B cell (primary cell): Measurements from ENCODE around the gene BATF3. TPM values are rescaled to one million over a fixed set of nuclear protein-coding genes. Genes with fewer than 3 reads are reported as not detected.

Source experiments
- ATAC-seq: fragments of 200-7000 bp; cut with Tn5 transposase; one replicate; pipeline ENCODE4 v1.10.0; 2021; ENCODE audit warnings: low read depth, mild to moderate bottlenecking, moderate number of reproducible peaks, moderate library complexity
- CTCF ChIA-PET: fragments of 350-600 bp; sonication (Branson Sonifier 250); formaldehyde crosslinking; loops from one replicate; lab custom pipeline; 2021; ENCODE audit warnings: antibody characterized with exemption, inconsistent platforms; lab: Charles Lee
- POLR2A ChIA-PET: fragments of 350-600 bp; sonication (Branson Sonifier 250); formaldehyde crosslinking; loops from one replicate; lab custom pipeline; 2021; ENCODE audit warnings: antibody characterized with exemption; lab: Charles Lee
- DNase-seq: peaks from one replicate; pipeline ENCODE4 v3.0.0; 2013
- H2AFZ ChIP-seq: 2 replicates; pipeline ENCODE4 v1.6.1; 2012; ENCODE audit warnings: mild to moderate bottlenecking, low read depth, low read length; ENCODE audit not compliant: insufficient read depth, poor library complexity, severe bottlenecking
- H3K27ac ChIP-seq, 2 donors: 1 replicate in 1 of 2; 2 replicates in 1 of 2; pipeline ENCODE4 v1.5.1; 2012 to 2013; ENCODE audit warnings: low read length in 2 of 2, mild to moderate bottlenecking in 2 of 2, moderate library complexity in 1 of 2
- H3K27me3 ChIP-seq, 4 experiments: fragments of 200-600 bp in 1 of 4; sonication (generic) in 1 of 4; replicated peaks in 1 of 4; 1 replicate in 2 of 4; 2 replicates in 2 of 4; pipeline versions ENCODE4 v1.6.1 to v1.7.0; 2013 to 2016; ENCODE audit warnings: low read length in 3 of 4, mild to moderate bottlenecking in 2 of 4, mixed read lengths in 1 of 4, moderate library complexity in 1 of 4; ENCODE audit not compliant: insufficient read depth in 4 of 4, control insufficient read depth in 3 of 4; ENCODE audit errors: control extremely low read depth in 1 of 4
- H3K36me3 ChIP-seq, 2 experiments: replicated peaks in 1 of 2; 1 replicate in 1 of 2; 2 replicates in 1 of 2; pipeline versions ENCODE4 v1.6.1 to v1.7.1; 2013; ENCODE audit warnings: low read length in 1 of 2; ENCODE audit not compliant: insufficient read depth in 2 of 2, control insufficient read depth in 1 of 2; ENCODE audit errors: control extremely low read depth in 1 of 2, extremely low read depth in 1 of 2
- H3K4me1 ChIP-seq, 2 donors: fragments of 200-600 bp in 1 of 2; sonication (generic) in 1 of 2; 1 replicate in 1 of 2; 2 replicates in 1 of 2; pipeline versions ENCODE4 v1.5.1 to v1.6.1; 2013 to 2017; ENCODE audit warnings: low read length in 2 of 2; ENCODE audit not compliant: control insufficient read depth in 2 of 2, insufficient read depth in 2 of 2
- H3K4me2 ChIP-seq: replicated peaks from 2 replicates; pipeline ENCODE3; 2012; ENCODE audit warnings: mild to moderate bottlenecking, low read depth, low read length; ENCODE audit not compliant: poor library complexity, severe bottlenecking
- H3K4me3 ChIP-seq, 5 experiments: fragments of 200-600 bp in 1 of 5; sonication (generic) in 1 of 5; 1 replicate in 3 of 5; 2 replicates in 2 of 5; pipeline versions ENCODE4 v1.5.1 to v1.7.0; 2011 to 2016; ENCODE audit warnings: low read length in 4 of 5, mild to moderate bottlenecking in 4 of 5, low read depth in 2 of 5, control low read depth in 1 of 5, moderate library complexity in 1 of 5; ENCODE audit not compliant: insufficient read depth in 1 of 5; ENCODE audit errors: control extremely low read depth in 1 of 5, extremely low read depth in 1 of 5
- H3K79me2 ChIP-seq: fragments of 200-600 bp; sonication (generic); one replicate; pipeline ENCODE4 v1.6.0; 2016; ENCODE audit warnings: low read length; ENCODE audit not compliant: control insufficient read depth, insufficient read depth
- H3K9ac ChIP-seq: fragments of 200-600 bp; sonication (generic); 2 replicates; pipeline ENCODE4 v1.6.1; 2017; ENCODE audit warnings: mild to moderate bottlenecking, low read length, moderate library complexity
- H3K9me3 ChIP-seq, 3 donors: one replicate each; pipeline versions ENCODE4 v1.6.1 to v1.7.1; 2013; ENCODE audit warnings: low read length in 2 of 3; ENCODE audit not compliant: control insufficient read depth in 2 of 3, insufficient read depth in 1 of 3; ENCODE audit errors: control extremely low read depth in 1 of 3
- H4K20me1 ChIP-seq: 2 replicates; pipeline ENCODE4 v1.6.0; 2012; ENCODE audit warnings: mild to moderate bottlenecking, low read length; ENCODE audit not compliant: insufficient read depth, control insufficient read depth, poor library complexity, severe bottlenecking
- H3K27ac Mint-ChIP-seq: one replicate; pipeline ENCODE4 v1.8.0; 2021; ENCODE audit warnings: mixed read lengths
- H3K27me3 Mint-ChIP-seq: one replicate; pipeline ENCODE4 v1.8.0; 2021; ENCODE audit warnings: mixed read lengths
- H3K4me1 Mint-ChIP-seq: one replicate; pipeline ENCODE4 v1.8.0; 2021; ENCODE audit warnings: mixed read lengths
- H3K4me3 Mint-ChIP-seq: one replicate; pipeline ENCODE4 v1.8.0; 2021; ENCODE audit warnings: mixed read lengths
- H3K9me3 Mint-ChIP-seq: one replicate; pipeline ENCODE4 v1.8.0; 2022; ENCODE audit warnings: mixed read lengths; ENCODE audit not compliant: insufficient read depth
- CTCF ChIP-seq: fragments of 200-600 bp; IDR thresholded peaks from one replicate; pipeline ENCODE4 v1.8.0; 2022; ENCODE audit warnings: antibody characterized with exemption, mild to moderate bottlenecking
- EZH2 ChIP-seq: IDR thresholded peaks from 2 replicates; pipeline ENCODE4 v1.6.1; 2012; ENCODE audit warnings: borderline replicate concordance, low read depth, mild to moderate bottlenecking, moderate library complexity, low read length; ENCODE audit not compliant: insufficient read depth, poor library complexity, severe bottlenecking
- WGBS: methylation state at CpG from one replicate; pipeline ENCODE4 v1.1.5; 2013; ENCODE audit warnings: missing lambda C conversion rate; ENCODE audit not compliant: insufficient coverage; 5-methylcytosine and 5-hydroxymethylcytosine counted together
- intact Hi-C: fragments of 100-400 bp; cut with micrococcal nuclease; formaldehyde crosslinking; loops from one replicate; pipeline ENCODE4 v1.10.0; 2022
- polyA plus RNA-seq: library from polyadenylated mRNA; depleted of rRNA; stranded (reverse); fragments of >200 nt; gene quantifications from 2 replicates; pipeline ENCODE4 v1.2.3, GENCODE V29; 2012
- total RNA-seq, 2 donors: library from RNA; stranded (reverse); fragments of 120-200 nt in 1 of 2; gene quantifications; 1 replicate in 1 of 2; 2 replicates in 1 of 2; pipeline versions ENCODE4 v1.2.3 to v1.2.4, GENCODE V29; 2013 to 2022

Gene BATF3
- total and polyA plus RNA-seq, 2 donors (not counting 1 experiment from before 2014, with no cell fraction given), result 0.36 to 1.9 TPM

- no peaks in the 10 kb centered on the region for H3K4me1 Mint-ChIP-seq
- ATAC-seq, result no peak
- POLR2A ChIA-PET, result no interaction called here
Measured at GRCh38 chr1:212649020-212649419, 50.6 kb downstream of the BATF3 start.

GRCh38 chr1:212648431-212648830 lies 51.2 kb downstream of the BATF3 start:
- Histone ChIP-seq H3K4me1 (peaks cover 0 to 3% of the 10 kb centered on the region in 2 donors), H3K27me3 (no peaks in the 10 kb centered on the region), H3K4me2 (no peak overlapping the region), H3K36me3 (no peaks in the 10 kb centered on the region), H3K9ac (no peak overlapping the region), H3K4me3 (no peak overlapping the region), H2AFZ (no peak overlapping the region), H4K20me1 (no peaks in the 10 kb centered on the region), H3K27ac (no peak overlapping the region), H3K79me2 (no peaks in the 10 kb centered on the region), H3K9me3 (peaks cover 0 to 4% (median 0%) of the 10 kb centered on the region in 3 donors)
- Mint-ChIP-seq H3K27me3 (peaks cover 3% of the 10 kb centered on the region), H3K4me1 (no peaks in the 10 kb centered on the region), H3K27ac (no peak overlapping the region), H3K4me3 (no peak overlapping the region), H3K9me3 (no peaks in the 10 kb centered on the region)
- POLR2A ChIA-PET, result no interaction called here
- intact Hi-C loops, result no loop called here
- ATAC-seq, result no peak
- no CpG with 5 or more reads among the region's 3 CpGs for WGBS
- no peak for TF ChIP-seq CTCF
- no peak for TF ChIP-seq EZH2
- CTCF ChIA-PET, result no interaction called here
- no peak for DNase-seq

More at GRCh38 chr1:212649020-212649419, 50.6 kb downstream of the BATF3 start:
- peaks cover 6% of the 10 kb centered on the region for H3K27me3 Mint-ChIP-seq
- Histone ChIP-seq H2AFZ (no peak overlapping the region), H3K27ac (no peak overlapping the region), H3K36me3 (no peaks in the 10 kb centered on the region), H4K20me1 (no peaks in the 10 kb centered on the region), H3K79me2 (no peaks in the 10 kb centered on the region), H3K4me1 (peaks cover 0 to 3% of the 10 kb centered on the region in 2 donors), H3K9me3 (peaks cover 0 to 4% (median 0%) of the 10 kb centered on the region in 3 donors), H3K4me2 (no peak overlapping the region), H3K4me3 (no peak overlapping the region), H3K27me3 (peaks cover 0 to under 1% (median 0%) of the 10 kb centered on the region in 4 experiments), H3K9ac (no peak overlapping the region)
- intact Hi-C loops, result no loop called here
- no peaks in the 10 kb centered on the region for H3K9me3 Mint-ChIP-seq
- no peak overlapping the region for H3K4me3 Mint-ChIP-seq
- CTCF ChIA-PET, result no interaction called here
- H3K27ac Mint-ChIP-seq, result no peak overlapping the region
- no peak for DNase-seq
- WGBS, result no CpG with 5 or more reads among the region's 2 CpGs
- no peak for TF ChIP-seq CTCF
- no peak for TF ChIP-seq EZH2
